ENCODE results near the gene POLN.

POLN gene

DNA sequence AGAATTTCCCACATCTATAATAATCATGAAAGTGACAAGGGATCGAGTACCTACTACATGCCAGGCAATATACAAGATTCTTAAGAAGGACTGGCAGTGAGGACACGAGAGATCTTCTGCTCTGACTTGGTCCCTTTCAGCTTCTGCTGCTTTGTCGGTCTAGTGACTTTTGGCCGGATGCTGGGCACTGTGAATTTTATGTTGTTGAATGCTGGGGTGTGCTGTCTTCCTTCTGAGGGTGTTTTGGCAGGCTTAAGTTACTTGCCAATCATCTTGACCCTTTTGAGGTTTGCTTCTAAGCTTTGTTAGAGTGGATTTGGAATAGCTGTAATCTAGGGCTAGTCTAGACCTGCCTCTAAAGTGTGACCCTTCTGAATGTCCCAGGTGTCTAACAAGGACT is 159.3 kb downstream of the POLN start:
- DNase-seq (ENCODE audit: low read depth) = no peak

DNA sequence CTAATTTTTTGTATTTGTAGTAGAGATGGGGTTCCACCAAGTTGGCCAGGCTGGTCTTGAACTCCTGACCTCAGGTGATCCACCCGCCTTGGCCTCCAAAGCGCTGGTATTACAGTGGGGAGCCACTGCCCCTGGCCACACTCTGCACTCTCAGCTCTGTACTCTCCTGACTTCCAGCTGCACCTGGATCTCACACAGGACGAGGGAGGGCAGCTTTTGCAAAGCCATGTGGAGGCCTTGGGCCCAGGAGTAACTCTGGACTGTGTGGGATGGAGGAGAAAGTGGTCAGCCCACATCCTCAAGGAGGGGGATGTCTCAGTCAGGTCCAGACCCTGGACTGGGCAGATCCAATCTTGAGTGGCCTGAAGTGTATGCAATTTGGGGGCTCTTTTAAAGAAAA is 159.8 kb downstream of the POLN start:
- no peak for DNase-seq (ENCODE audit: low read depth)

DNA sequence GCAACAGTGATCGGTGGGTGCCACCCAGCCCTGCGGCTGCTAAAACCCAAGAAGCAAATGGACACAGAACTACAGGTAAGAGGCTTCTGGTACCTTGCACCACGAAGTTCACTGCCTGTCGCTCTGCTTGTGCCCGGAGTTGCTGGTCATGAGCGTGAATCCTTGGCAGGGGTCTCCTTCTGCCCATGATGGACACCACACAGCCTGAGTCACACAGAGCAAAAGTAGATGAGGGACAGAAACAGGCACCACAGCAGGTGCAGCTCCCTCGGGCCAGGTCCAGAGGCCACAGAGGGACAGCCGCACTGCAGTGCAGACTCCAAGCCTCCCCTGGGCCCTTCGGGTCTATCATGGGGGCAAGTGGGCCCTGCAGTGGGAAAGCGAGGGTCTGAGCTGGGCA is 160.4 kb downstream of the POLN start:
- no peak for DNase-seq (ENCODE audit: low read depth)

DNA sequence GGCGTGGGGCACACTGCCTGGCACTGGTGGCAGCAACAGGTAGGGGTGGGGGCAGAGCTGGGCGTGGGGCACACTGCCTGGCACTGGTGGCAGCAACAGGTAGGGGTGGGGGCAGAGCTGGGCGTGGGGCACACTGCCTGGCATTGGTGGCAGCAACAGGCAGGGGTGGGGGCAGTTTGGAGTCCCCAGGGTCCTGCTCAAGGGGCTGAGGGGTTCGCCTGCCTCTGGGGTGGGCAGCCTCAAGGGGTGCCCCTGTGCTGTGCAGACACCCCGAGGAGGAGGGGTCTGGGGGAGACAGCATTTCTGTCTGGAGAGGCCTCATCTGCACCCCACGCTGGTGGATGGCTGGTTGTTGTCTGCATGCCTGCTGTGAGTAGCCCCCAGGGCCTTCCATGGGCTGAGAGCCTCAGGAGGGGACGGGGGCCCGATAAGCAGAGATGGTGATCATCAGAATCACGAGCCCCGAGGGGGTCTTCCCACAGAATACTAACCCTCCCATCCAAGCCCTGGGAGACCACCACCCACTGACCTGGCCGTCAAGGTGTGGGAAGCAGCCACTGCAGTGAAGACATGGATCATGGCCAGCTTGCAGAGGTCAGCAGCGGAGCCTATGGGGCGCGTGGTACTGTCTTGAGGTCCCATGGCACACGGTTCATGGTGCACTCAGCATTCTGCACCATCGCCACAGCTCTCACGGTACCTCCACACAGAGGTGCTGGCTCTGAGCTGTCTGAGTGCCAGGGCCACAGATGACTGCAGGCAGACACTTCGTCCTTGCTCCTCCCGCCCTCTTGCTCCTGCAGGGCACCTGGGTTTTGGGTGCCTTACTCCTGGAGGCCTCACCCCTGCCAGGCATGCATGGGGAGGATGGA is 161.3 kb downstream of the POLN start:
- DNase-seq (ENCODE audit: low read depth) = no peak

DNA sequence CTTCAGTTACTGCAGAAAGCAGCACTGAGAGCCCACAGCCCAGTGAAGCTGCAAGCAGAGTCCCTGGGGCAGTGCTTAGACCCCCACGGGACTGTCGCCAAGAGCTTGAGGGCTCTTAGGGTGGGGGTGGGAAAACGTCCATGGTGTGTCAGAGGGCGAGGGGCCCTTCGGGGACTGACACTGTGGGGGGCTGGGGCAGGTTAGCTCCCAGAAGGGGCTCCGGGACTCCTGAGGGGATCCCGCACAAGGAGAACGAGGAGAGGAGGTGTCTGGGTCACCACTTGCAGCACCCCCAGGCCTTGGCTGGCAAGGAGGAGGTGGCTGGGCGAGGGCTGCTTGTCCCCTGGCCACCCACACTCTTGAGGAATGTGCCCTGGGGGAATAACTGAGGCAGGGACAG is 162.0 kb downstream of the POLN start:
- no peak for DNase-seq (ENCODE audit: low read depth)

DNA sequence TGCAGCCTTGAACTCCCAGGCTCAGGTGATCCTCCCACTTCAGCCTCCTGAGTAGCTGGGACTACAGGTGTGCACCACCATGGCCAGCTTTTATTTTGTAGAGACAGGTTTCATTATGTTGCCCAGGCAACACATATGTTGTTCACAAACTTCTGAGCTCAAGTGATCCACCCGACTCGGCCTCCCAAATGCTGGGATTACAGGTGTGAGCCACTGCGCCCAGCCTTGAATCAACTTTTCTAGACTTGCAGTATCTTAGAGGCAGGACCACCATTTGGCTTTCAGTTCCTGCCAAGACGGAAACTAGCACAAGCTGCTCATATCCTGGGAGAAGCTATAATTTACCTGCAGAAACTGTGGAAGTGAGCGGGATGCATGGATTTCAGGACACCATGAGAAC is 162.9 kb downstream of the POLN start:
- no peak for DNase-seq (ENCODE audit: low read depth)

DNA sequence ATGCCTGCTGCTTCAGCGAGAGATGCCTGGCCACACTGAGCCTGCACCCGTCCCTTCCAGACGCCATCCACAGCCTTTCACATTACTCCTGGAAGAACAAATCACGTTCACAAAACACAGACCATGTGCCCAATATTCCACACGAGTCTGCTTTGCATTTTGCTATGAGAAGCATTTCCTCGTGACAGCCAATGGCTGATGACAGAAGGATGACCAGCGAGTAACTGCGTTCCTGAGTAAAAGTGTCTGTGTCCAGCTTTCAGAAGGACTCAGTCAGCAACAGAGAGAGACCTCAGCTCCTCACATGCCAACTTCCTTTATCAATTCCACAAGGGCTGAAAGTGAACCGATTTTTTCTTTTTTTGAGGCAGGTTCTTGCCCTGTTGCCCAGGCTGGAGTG is 163.3 kb downstream of the POLN start:
- no peak for DNase-seq (ENCODE audit: low read depth)

DNA sequence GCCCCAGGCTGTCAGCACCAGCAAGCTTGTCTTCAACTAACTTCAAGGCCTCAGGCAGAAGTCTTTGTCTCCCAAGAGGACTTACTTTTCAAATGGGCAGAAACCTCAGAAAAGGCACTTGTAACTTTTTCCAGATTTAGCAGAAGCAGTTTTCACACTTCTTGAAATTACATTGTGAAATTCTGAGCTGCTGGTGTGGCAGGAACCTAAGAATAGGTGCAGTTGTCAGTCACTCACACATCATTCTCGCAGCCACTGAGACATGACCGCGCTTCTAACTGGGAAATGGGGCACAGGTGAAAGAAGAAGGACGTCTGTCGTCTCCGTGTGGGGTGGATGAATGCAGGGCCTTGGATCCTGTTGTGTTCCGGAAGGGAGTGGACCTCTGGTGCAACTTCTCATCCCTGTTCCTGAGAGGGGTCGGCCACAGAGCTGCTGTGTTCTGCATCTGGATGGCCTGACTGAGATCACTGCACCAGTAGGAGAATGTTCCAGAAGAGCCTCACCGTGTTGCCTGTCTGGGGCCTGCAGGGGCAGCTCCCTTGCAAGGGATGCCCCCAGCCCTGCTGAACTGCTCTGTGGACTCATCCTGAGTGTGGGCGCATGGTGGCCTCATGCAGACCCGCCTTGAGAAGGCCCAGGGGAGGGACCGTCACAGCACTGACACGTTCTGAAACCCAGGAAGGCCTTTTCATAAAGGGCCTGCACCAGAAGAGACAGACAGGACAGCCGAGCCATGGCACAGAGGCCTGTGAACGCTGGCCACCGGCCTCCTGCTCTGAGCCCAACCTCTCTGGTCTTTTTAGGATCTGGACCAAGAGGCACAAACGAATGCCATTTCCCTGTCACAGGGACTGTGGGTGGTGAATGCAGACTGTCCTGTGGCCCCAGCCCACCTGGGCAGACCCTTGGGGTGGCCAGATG is 164.1 kb downstream of the POLN start:
- DNase-seq (ENCODE audit: low read depth) = no peak

DNA sequence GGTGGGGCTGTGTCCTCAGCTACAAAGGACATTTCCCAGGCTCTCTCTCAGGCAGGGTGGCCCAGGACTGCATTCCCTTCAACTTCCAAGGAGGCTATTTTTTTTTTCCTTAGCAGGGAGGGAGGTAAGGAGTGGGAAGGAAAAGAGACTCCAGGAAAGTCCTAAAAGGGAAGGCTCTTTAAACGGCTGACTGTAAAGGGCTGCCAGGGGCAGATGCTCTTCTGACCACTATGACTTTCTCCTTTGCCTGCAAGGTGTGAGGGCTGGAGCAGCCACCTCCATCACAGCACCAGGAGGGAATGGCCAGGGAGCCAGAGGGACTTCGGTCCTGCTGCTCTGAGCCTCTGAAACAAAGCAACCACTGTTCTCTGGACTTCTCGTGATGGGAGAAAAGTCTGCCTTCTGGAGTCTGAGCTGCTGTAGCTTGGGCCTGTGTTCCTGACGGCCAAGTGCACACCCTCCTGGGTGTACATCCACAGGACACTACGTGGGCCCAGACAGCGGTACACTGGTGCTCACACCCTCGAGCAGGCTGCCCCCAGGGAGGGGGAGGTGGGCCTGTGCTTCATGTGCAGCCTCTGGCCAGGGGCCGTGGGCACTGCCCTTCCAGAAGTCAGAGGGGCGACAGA is 164.9 kb downstream of the POLN start:
- DNase-seq (ENCODE audit: low read depth) = no peak

DNA sequence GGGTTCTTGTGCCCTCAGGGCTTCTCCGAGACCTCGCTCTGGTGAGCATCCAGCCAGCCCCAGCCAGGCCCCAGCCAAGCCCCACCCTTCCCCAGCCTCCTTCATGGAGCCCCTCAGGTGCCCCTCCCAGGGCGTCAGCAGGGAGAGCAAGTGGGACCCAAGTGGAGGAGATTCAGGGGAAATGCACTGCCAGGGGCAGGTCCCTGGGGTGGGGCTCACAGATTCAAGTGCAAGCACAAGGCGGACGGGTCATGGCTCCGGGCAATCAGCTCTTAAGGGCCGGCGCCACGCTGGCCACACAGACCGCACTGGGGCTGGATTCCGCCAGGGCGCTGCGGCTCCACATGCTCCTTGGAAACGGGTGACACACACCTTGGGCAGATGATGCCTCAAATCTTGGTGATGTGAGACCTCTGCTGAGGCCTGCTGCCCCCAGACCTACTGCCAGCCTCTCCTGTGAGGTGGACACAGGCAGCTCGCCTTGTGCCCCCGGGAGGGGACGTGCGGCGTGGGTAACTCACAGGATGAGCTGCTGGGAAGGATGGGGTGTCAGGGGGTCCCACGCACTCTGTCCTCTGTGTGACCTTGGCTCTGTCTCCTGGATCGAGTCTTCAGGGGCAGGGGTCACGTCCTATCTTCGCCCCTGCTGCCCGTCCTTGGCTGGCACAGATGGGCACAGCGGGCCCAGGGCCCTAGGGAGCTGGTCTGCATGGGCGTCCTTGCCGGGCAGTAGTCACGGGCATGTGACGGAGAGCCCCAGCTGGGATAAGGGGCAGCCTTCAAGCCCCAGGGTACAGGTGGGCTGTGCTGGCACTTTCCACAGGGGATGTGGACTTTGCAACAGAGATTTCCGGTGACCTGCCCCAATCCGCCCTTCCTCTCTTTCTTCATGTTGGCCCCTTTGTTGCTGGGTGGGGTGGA is 165.7 kb downstream of the POLN start:
- no peak for DNase-seq (ENCODE audit: low read depth)

DNA sequence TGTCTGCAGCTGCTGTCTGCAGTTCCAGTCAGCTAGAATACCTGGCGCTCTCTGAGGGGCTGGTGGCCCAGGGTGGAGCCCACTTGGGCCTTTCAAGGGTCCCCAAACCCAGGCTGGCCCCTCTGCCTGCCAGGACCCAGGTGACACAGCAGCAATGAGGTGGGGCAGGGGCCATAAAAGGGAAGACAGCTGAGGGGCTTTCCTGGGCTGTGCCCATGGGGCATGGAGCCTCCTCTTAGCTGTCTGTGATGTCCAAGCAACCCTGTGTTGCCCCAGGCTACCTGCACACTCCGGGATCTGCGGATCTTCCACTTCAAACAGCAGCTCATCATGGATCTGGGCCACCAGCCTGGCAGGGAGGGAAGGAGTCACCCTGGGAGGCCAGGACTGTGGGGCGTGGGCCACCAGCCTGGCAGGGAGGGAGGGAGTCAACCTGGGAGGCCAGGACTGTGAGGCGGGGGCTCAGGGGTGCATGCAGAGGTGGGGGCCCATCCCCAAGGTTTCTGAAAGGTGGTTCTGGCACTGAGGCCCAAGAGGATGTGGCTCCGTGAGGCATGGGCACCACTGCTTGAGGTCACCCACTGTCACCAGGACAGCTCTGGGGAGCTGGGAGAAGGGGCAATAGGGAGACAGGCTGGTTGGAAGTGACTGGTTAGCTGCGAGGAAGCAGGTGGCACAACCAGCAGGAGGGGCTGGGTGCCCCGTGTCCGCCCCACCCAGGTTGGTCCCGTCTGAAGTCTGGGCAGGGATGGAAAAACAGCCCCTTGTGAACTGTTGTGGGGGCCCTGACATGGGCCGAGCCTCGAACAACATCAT is 166.5 kb downstream of the POLN start:
- DNase-seq (ENCODE audit: low read depth) = no peak

DNA sequence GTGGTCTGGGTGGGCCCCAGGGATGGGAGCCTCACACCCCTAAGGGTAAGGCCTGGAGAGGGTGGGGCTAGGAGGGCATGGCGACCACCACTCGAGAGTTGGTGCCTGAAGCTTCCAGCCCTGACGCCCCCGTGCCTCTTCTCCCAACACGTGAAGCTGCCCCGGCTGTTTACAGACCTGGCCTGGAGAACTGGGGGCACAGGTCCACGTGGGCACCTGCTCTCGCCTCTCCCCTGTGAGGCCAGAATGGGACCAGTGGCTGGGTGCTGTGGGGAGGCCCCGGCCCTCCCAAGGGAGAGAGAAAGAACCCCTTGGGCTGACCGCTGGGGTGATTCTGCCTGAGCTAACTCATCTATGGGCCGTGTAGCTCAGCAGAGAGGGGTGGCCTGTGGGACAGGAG is 167.3 kb downstream of the POLN start:
- no peak for DNase-seq (ENCODE audit: low read depth)

DNA sequence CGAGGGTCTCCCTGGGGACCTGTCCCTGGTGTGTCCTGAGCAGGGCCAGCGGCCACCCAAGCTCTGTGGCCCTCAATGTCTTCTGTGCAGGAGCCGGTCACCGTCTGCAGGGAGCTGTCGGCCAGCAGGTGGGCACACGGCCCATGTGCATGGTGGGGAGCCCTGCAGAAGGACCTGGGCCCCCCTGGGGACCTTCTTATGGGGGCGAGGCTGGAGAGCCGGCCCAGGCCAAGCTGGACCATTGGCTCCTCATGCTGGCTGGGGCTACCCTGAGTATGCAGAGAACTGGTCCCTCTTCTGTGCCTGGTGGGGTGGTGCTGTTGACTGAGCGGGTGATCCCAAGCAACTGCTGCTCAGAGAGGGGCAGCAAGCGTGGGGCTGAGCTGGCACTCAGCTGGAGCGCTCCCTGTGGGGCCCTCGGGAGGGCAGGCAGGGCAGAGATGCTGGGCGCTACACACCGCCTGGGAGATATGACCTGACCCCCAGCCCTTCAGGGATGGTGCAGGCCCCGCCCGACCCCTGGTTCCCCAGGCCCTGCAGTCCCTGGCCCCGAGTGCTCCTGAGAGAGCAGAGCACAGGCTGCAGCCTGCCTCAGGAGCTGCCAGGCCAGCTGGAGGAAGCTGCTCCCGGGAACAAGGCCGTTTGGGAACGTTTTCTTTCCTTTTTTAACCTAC is 168.0 kb downstream of the POLN start:
- no peak for DNase-seq (ENCODE audit: low read depth)

DNA sequence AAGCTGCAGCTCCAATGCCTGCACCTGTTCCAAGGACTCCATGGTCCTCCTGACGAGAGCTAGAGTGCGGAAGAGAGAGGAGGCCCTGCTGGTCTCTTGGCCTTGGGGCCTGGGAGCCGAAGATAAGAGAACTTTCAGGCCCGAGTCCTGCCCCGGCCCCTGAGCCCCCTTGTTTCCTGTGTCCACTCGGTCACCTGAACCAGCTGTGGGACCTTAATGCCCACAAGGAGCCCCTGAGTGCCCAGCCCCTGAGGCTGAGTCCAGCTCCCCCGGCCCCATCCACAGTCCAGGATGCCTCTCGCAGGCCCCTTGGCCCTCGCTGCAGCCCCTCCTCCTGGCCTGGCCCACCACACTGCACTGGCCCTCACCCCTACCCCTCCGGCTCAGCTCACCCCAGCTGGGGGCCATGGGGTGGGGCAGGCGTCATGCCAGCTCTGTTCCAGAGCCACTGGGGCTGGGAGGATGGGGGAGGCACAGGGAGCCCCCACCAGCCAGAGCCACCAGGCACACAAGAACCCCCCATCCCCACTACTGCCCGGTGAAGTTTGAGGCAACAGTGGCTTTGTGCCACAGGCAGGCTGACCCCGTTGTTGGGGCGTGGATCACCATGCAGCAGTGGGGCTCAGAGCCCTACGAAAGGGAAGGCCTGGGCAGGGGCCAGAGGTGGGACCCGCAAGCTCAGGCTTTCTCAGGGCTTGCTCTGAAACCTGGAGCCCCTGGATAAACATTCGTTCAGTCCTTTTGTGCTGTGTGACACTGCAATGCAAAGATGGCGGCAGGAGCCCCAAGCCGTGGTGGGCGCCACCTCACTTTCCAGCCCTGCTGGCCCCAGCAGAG is 168.7 kb downstream of the POLN start:
- DNase-seq (ENCODE audit: low read depth) = no peak

DNA sequence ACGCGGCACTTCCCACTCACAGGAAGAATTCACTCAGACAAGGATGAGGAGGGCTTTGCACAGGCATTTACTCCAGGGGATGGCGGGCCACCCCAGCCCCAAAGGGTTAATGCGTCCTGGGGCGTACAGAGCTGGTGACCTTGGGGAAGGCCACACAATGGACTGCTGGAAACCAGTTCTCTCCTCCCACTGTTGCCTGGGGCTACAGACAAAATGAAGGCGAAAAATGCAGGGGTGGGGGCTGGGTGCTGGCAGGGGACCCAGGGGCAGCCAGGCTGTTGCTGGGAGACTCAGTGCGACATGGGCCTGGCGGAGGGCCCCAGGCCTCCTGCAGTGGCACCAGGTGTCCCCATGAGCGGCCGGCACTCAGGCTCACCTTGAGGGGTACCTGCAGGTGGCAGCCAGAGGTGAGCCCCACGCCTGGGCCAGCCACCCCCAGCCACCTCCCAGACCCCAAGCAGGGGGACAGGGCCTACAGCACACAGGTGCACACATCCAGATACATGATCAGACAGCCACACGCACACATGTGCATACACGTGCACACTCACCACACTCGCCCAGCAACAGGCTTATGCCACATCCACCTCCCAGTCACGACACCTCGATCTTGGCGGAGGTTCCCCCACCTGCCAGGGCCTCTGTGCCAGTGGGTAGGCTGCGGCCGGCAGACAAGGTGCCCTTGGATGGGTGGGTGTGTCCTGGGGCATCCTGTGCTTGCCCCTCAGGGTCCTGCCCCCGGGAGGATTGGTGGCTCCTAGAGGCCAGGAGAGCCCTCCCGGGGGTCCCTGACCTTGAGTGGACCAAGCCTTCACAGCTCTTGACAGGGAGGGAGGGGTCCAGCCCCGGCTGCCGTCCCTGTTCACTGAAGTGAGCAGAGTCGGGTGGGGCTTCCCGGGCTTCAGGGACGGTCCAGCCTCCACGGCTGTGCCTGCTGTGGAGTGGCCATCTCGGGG is 169.7 kb downstream of the POLN start:
- DNase-seq (ENCODE audit: low read depth) = no peak

DNA sequence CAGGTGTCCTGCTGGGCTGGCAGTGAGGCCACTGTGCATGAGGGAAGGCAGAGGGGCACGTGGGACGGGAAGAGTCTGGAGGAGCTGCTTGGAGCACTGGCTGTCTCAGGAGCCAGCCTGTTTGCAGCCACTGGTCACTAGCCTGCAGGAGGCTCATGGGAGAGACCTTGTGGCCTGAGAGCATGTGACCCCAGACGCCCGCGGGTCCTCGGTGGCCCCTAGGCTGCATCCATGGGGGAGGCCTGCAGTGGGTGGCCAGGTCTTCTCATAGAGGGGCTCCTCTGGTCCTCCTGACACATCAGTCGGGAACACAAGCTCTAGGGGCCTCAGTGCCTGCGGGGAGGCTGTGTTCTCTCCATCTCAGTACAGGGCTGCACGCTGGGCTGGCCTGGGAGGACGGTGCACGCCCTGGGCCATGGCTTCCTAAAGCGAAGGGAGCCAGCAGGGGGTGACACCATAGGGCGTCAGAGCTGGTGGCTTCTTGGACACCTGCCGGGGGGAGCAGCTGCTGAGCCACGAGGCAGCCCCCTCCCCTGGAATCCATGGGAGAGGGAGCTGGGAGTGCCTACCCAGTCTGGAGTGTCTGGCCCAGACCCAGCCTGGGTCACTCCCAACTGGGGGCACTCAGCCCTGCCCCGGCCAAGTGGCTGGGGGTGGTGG is 170.5 kb downstream of the POLN start:
- DNase-seq (ENCODE audit: low read depth) = no peak

DNA sequence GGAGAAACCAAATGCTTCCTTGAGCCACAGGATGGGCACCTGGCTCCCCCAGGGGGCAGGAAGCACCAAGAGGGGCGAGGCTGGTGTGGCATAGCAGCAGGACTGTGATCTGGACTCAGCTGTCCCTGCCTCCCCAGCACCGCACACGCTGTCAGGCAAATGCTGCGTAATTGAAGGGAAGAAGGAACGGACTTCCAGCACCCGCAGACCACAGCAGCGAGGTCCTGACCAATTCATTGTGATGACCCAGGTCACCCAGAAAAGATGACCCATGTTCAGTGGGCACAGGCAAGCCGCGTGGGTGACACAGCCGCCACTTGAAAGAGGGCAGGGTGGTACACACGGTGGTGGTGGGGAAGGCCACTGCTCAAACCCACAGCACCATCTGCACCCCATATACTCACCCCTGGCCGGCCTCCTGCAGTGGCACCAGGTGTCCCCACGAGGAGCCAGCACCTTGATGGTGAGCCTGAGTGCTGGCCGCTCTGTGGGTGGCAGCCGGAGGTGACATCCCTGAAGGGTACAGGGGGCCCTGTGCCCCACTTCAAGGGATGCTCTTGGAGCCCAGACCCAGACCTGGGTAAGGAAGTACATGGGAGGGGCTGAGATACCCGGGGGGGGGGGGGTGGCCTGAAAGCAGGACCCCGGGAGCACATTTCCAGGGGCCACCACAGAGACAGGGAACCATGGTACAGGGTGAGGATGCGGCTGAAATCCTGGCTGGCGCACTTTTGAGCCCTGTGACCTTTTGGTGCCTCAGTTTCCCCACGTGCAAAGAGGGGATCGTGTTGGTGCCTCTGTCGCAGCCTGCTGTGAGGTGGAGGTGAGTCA is 171.3 kb downstream of the POLN start:
- DNase-seq (ENCODE audit: low read depth) = no peak

All from stimulated activated CD8-positive, alpha-beta memory T cell treated with anti-CD3 and anti-CD28 coated beads, Interleukin-15, amount 100 ng/mL, for 24 hours (primary cell).